ENCODE measurements around the gene WFDC1. TPM values are rescaled to one million over a fixed set of nuclear protein-coding genes. Genes with fewer than 3 reads are reported as not detected.

WFDC1 gene
- 2.2 to 3.0 TPM (median 2.6 TPM) in 3 replicates for total RNA-seq

GRCh38 chr16:84294531-84295142 lies at the start of gene WFDC1:
Gene WFDC1, plus strand, starts transcription at chr16:84294878. Its CDS starts 94 bp downstream, at chr16:84294972.
- no peak for DNase-seq (ENCODE audit: low spot score in 2 of 2, unreplicated experiment in 2 of 2)
- H3K36me3 Mint-ChIP-seq, result no peaks in the 10 kb centered on the region
- H3K27ac Mint-ChIP-seq, result no peak within 1 kb of the TSS
- no peaks in the 10 kb centered on the region for H3K9me3 Mint-ChIP-seq
- H3K4me1 Mint-ChIP-seq, result peaks cover 35% of the 10 kb centered on the region
- H3K27me3 Mint-ChIP-seq (ENCODE audit: low read depth), result peaks cover 19% of the 10 kb centered on the region
- no peak for TF ChIP-seq CTCF (IDR thresholded peaks at IDR 0.05; ENCODE audit: unreplicated experiment)
- peak within 1 kb of the TSS; percentile 1 for H3K4me3 Mint-ChIP-seq

DNA sequence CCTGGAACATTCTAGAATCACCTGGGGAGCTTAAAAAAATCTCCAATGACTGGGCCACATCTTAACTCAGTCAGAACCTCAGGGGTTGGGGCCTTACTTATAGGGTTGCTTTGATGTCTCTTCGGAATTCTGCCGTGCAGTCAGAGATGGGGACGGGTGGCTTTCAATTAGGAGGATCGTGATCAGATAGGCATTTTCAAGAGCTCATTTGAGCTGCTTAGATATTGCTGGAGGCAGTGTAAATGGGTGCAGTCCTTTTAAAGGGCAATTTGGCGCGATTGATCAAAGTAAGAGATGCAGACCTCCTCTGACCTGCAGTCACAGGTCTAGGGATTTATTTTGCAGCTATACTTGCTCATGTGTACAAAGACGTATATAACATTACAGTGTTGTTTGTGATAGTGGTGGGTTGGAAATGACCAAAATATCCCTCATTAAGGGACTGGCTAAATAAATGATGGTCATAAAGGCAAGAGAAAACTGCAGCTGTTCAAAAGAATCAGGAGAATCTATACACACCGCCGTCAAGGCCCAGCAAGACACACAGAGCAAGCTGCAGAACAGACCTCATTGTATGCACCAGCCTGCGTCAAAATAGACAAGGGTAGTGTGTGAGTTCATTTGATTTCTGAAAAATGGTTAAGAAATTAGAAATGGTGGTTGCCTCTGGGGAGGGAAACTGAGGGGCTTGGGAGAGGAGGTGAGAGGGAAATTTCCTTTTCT lies 48.6 kb upstream of the WFDC1 start:
- no peaks in the 10 kb centered on the region for H3K27me3 Mint-ChIP-seq (ENCODE audit: low read depth)
- peaks cover 12% of the 10 kb centered on the region for H3K9me3 Mint-ChIP-seq
- H3K36me3 Mint-ChIP-seq, result no peaks in the 10 kb centered on the region
- no peak overlapping the region for H3K4me3 Mint-ChIP-seq
- peaks cover 11% of the 10 kb centered on the region for H3K4me1 Mint-ChIP-seq
- H3K27ac Mint-ChIP-seq, result no peak overlapping the region
- no peak for DNase-seq (ENCODE audit: low spot score in 2 of 2, unreplicated experiment in 2 of 2)
- TF ChIP-seq CTCF (IDR thresholded peaks at IDR 0.05; ENCODE audit: unreplicated experiment), result no peak

GRCh38 chr16:84246679-84247077 lies 48.0 kb upstream of the WFDC1 start:
- H3K4me3 Mint-ChIP-seq, result no peak overlapping the region
- no peak for DNase-seq (ENCODE audit: low spot score in 2 of 2, unreplicated experiment in 2 of 2)
- H3K9me3 Mint-ChIP-seq, result peaks cover 12% of the 10 kb centered on the region
- H3K4me1 Mint-ChIP-seq, result peaks cover 11% of the 10 kb centered on the region
- TF ChIP-seq CTCF (IDR thresholded peaks at IDR 0.05; ENCODE audit: unreplicated experiment), result no peak
- no peaks in the 10 kb centered on the region for H3K36me3 Mint-ChIP-seq
- H3K27ac Mint-ChIP-seq, result no peak overlapping the region
- no peaks in the 10 kb centered on the region for H3K27me3 Mint-ChIP-seq (ENCODE audit: low read depth)

- H3K27me3 Mint-ChIP-seq (ENCODE audit: low read depth), result no peaks in the 10 kb centered on the region
- H3K36me3 Mint-ChIP-seq, result no peaks in the 10 kb centered on the region
- no peak overlapping the region for H3K27ac Mint-ChIP-seq
- DNase-seq (ENCODE audit: low spot score in 2 of 2, unreplicated experiment in 2 of 2), result no peak
- H3K4me3 Mint-ChIP-seq, result no peak overlapping the region
- TF ChIP-seq CTCF (IDR thresholded peaks at IDR 0.05; ENCODE audit: unreplicated experiment), result no peak
- peaks cover 11% of the 10 kb centered on the region for H3K4me1 Mint-ChIP-seq
- H3K9me3 Mint-ChIP-seq, result peaks cover 12% of the 10 kb centered on the region
Measured at GRCh38 chr16:84247331-84247730, 47.3 kb upstream of the WFDC1 start.

GRCh38 chr16:84247844-84248243 lies 46.8 kb upstream of the WFDC1 start:
- Mint-ChIP-seq H3K4me1 (peaks cover 11% of the 10 kb centered on the region), H3K9me3 (peaks cover 12% of the 10 kb centered on the region), H3K4me3 (no peak overlapping the region), H3K36me3 (no peaks in the 10 kb centered on the region), H3K27ac (no peak overlapping the region), H3K27me3 (ENCODE audit: low read depth) (no peaks in the 10 kb centered on the region)
- DNase-seq (ENCODE audit: low spot score in 2 of 2, unreplicated experiment in 2 of 2), result no peak
- no peak for TF ChIP-seq CTCF (IDR thresholded peaks at IDR 0.05; ENCODE audit: unreplicated experiment)

Measured in mesothelial cell of epicardium (in vitro differentiated cells).